NT2/D1 (cell line): ENCODE results near the gene PDCD4.

Source experiments
- YY1 ChIP-seq: IDR thresholded peaks from 2 replicates; pipeline ENCODE4 v1.6.1; 2011; ENCODE audit not compliant: insufficient read length, insufficient read depth
- ZNF274 ChIP-seq: IDR thresholded peaks from 2 replicates; pipeline ENCODE4 v1.6.1; 2011; ENCODE audit warnings: mild to moderate bottlenecking, low read depth, low read length

- TF ChIP-seq YY1 (no peak), ZNF274 (no peak)
Measured at GRCh38 chr10:110825508-110825907, 46.2 kb upstream of the PDCD4 start.
